Tibial nerve (tissue), 4 donors: ENCODE results near the gene LAMB1.

ENCODE experiments used
- CTCF ChIP-seq, 5 experiments: fragments of 200-600 bp in 3 of 5; fragments of 450-650 bp in 2 of 5; sonication (generic) in 3 of 5; IDR thresholded peaks; one replicate each; pipeline ENCODE4 v1.5.1; 2016 to 2019; ENCODE audit warnings: antibody characterized with exemption in 5 of 5, mild to moderate bottlenecking in 3 of 5, moderate library complexity in 2 of 5
- EP300 ChIP-seq, 2 donors: sonication (generic); formaldehyde crosslinking; IDR thresholded peaks; one replicate each; pipeline ENCODE4 v1.6.1; 2017; ENCODE audit warnings: antibody characterized with exemption in 2 of 2, mild to moderate bottlenecking in 1 of 2
- POLR2A ChIP-seq, 2 donors: fragments of 450-650 bp; IDR thresholded peaks; one replicate each; pipeline ENCODE4 v1.6.1; 2017; ENCODE audit warnings: antibody characterized with exemption in 2 of 2, mild to moderate bottlenecking in 2 of 2, moderate library complexity in 2 of 2

GRCh38 chr7:108027239-108027638 is 24.3 kb upstream of the LAMB1 start:
- TF ChIP-seq POLR2A (IDR thresholded peaks at IDR 0.05) (no peak), CTCF (IDR thresholded peaks at IDR 0.05) (no peak), EP300 (IDR thresholded peaks at IDR 0.05) (no peak)
